Nephron (organoid): ENCODE results near the gene S1PR3.

Experiments used
- H3K27ac Mint-ChIP-seq, 3 experiments: 2 replicates each; pipeline ENCODE4 v1.8.0; 2020; ENCODE audit warnings: mixed read lengths in 3 of 3, mild to moderate bottlenecking in 2 of 3, moderate library complexity in 1 of 3
- H3K27me3 Mint-ChIP-seq: 2 replicates; pipeline ENCODE4 v1.8.0; 2021; ENCODE audit warnings: low read depth, mild to moderate bottlenecking, moderate library complexity, mixed read lengths
- H3K36me3 Mint-ChIP-seq: 2 replicates; pipeline ENCODE4 v1.8.0; 2020; ENCODE audit warnings: low read depth, mixed read lengths
- H3K4me1 Mint-ChIP-seq: 2 replicates; pipeline ENCODE4 v1.8.0; 2020; ENCODE audit warnings: mixed read lengths
- H3K4me3 Mint-ChIP-seq, 3 experiments: 2 replicates each; pipeline ENCODE4 v1.8.0; 2020; ENCODE audit warnings: mild to moderate bottlenecking in 3 of 3, mixed read lengths in 3 of 3, moderate library complexity in 2 of 3
- H3K9me3 Mint-ChIP-seq: 2 replicates; pipeline ENCODE4 v1.8.0; 2020; ENCODE audit warnings: mixed read lengths
- CTCF ChIP-seq, 3 experiments: fragments of 200-600 bp; sonication (generic); IDR thresholded peaks; one replicate each; pipeline ENCODE4 v1.5.0; 2021; ENCODE audit warnings: antibody characterized with exemption in 3 of 3; ENCODE audit not compliant: unreplicated experiment in 3 of 3

The S1PR3 gene

GRCh38 chr9:88972401-88972800 is 18.9 kb upstream of the S1PR3 start:
- H3K27ac Mint-ChIP-seq: no peak overlapping the region
- H3K4me1 Mint-ChIP-seq: no peaks in the 10 kb centered on the region
- TF ChIP-seq CTCF (IDR thresholded peaks at IDR 0.05; ENCODE audit: unreplicated experiment in 3 of 3): no peak
- H3K9me3 Mint-ChIP-seq: no peaks in the 10 kb centered on the region
- H3K27me3 Mint-ChIP-seq: peaks cover 6% of the 10 kb centered on the region
- H3K4me3 Mint-ChIP-seq: no peak overlapping the region
- no peaks in the 10 kb centered on the region for H3K36me3 Mint-ChIP-seq

DNA sequence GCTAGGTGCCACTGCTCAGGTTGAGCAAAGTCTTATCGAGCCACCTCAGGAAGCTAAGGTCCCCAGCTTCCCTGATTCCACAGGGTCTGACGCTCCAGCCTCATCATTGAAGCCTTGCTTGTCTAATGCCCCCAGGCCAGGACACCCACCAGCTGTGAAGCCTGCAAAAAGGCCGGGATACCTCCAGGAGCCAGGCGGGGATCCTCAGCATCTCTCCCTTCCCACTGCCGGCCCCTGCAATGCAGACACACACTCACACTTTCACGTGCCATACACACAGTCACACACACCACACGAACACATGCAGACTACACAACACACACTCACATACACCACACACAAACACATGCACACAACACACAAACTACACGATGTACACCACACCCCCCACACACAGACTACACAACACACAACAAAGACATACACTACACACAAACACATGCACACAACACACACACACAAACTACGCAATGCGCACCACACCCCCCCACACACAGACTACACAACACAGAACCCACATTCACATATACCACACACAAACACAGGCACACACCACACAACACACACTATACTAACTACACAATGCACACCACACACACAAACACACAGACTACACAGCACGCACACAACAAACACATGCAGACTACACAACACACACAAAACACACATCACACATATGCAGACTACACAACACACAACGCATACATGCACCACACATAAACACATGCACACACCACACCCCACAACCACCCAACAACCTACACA is 17.8 kb upstream of the S1PR3 start:
- H3K27ac Mint-ChIP-seq: no peak overlapping the region
- H3K4me3 Mint-ChIP-seq: no peak overlapping the region
- H3K36me3 Mint-ChIP-seq: no peaks in the 10 kb centered on the region
- H3K9me3 Mint-ChIP-seq: peaks cover 1% of the 10 kb centered on the region
- H3K27me3 Mint-ChIP-seq: peaks cover 6% of the 10 kb centered on the region
- H3K4me1 Mint-ChIP-seq: no peaks in the 10 kb centered on the region
- no peak for TF ChIP-seq CTCF (IDR thresholded peaks at IDR 0.05; ENCODE audit: unreplicated experiment in 3 of 3)

DNA sequence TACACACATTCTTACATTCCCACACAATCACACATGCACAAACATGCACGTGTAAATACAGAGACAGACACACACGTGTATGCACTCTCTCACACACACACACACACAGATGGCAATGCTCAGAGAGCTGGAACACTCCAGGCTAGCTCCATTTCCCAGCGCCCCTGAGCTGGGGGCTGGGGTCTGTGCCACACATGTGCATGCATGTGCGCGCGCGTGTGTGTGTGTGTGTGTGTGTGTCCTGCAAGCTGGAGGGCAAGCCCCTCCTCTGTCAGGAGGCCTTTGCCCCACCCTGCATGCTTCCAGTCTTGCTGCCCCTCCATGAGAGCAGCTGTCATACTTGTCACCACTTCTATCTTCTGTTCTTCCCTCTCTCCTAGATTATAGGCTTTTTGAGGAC is 16.6 kb upstream of the S1PR3 start:
- Mint-ChIP-seq H3K9me3 (peaks cover 6% of the 10 kb centered on the region), H3K27ac (no peak overlapping the region), H3K4me3 (no peak overlapping the region), H3K4me1 (no peaks in the 10 kb centered on the region), H3K36me3 (no peaks in the 10 kb centered on the region), H3K27me3 (peaks cover 4% of the 10 kb centered on the region)
- TF ChIP-seq CTCF (IDR thresholded peaks at IDR 0.05; ENCODE audit: unreplicated experiment in 3 of 3): no peak

DNA sequence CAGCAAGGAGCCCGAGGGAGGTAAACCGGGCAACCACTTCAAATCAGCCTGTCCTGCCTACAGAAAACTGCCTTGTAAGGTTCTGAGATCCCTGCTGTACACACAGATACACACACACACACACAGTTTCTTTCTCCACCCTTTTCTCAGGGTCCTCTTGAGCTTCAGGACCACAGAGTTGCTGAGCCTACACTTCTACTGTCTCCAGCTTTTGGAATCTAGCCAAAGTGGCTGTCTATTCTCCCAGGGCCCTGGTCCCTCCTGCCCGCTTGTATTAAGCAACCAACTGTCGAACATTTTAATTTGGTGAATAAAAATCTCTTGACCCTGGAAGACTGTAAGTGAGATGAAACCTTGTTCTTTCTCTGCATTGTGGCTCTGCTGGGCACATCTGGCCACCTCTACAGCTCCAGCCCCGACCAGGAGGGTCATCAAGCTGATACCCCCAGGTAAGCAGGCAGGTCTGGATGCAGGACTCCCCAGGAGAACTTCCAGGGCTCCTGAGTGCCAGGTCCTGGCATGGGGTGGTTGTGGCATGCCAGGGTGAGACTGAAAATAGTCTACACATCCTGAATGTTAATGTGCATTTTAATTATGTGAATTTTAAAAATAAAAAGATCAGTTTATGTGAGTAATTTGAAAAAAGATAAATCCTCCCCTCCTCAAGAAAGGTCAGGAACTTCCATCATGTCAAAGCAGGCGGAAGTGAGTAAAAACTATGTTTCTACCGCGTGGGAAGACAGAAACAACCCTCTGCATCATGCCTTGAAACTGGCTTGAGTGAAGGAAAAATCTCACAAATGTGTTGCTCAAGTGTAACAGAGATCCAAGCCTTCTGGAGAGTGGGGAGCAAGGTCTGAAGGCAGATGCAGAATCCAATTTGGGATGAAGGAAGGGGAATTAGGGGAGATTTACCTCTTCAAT is 15.0 kb upstream of the S1PR3 start:
- Mint-ChIP-seq H3K36me3 (no peaks in the 10 kb centered on the region), H3K4me3 (no peak overlapping the region), H3K4me1 (no peaks in the 10 kb centered on the region), H3K27me3 (peaks cover 4% of the 10 kb centered on the region), H3K9me3 (peaks cover 11% of the 10 kb centered on the region), H3K27ac (no peak overlapping the region)
- no peak for TF ChIP-seq CTCF (IDR thresholded peaks at IDR 0.05; ENCODE audit: unreplicated experiment in 3 of 3)

GRCh38 chr9:88976890-88977257 is 14.4 kb upstream of the S1PR3 start:
- no peak overlapping the region for H3K27ac Mint-ChIP-seq
- H3K27me3 Mint-ChIP-seq: peaks cover 4% of the 10 kb centered on the region
- no peak overlapping the region for H3K4me3 Mint-ChIP-seq
- peaks cover 12% of the 10 kb centered on the region for H3K9me3 Mint-ChIP-seq
- no peak for TF ChIP-seq CTCF (IDR thresholded peaks at IDR 0.05; ENCODE audit: unreplicated experiment in 3 of 3)
- no peaks in the 10 kb centered on the region for H3K36me3 Mint-ChIP-seq
- H3K4me1 Mint-ChIP-seq: no peaks in the 10 kb centered on the region
